Karpas-422 (cell line): ENCODE data around the gene ATP6V0D1. TPM values are rescaled to one million over a fixed set of nuclear protein-coding genes. Genes with fewer than 3 reads are reported as not detected.
A peak's percentile ranks its signal among the peaks of the same experiment; 100 is the strongest.

Experiments used
- DNase-seq: peaks from one replicate; pipeline ENCODE4 v3.0.0-alpha.2; 2015
- H2AFZ ChIP-seq: fragments of 200-600 bp; sonication (generic); 2 replicates; pipeline ENCODE4 v1.6.1; 2014; ENCODE audit warnings: antibody characterized with exemption, low read length, mixed read lengths
- H3K27ac ChIP-seq: fragments of 200-600 bp; sonication (generic); 2 replicates; pipeline ENCODE4 v1.5.1; 2014; ENCODE audit warnings: mild to moderate bottlenecking, low read length, moderate library complexity
- H3K27me3 ChIP-seq: fragments of 200-600 bp; sonication (generic); 2 replicates; pipeline ENCODE4 v1.6.1; 2014; ENCODE audit warnings: low read length, mixed read lengths
- H3K36me3 ChIP-seq: fragments of 200-600 bp; sonication (generic); 2 replicates; pipeline ENCODE4 v1.6.1; 2014; ENCODE audit warnings: low read length, mixed read lengths; ENCODE audit not compliant: insufficient read depth
- H3K4me1 ChIP-seq: fragments of 200-600 bp; sonication (generic); 2 replicates; pipeline ENCODE4 v1.6.1; 2014; ENCODE audit warnings: mild to moderate bottlenecking, low read length, mixed read lengths
- H3K4me2 ChIP-seq: fragments of 200-600 bp; sonication (generic); 2 replicates; pipeline ENCODE4 v1.6.1; 2014; ENCODE audit warnings: low read length, low read depth, mild to moderate bottlenecking; ENCODE audit not compliant: poor library complexity, severe bottlenecking
- H3K4me3 ChIP-seq: fragments of 200-600 bp; sonication (generic); 2 replicates; pipeline ENCODE4 v1.5.1; 2014; ENCODE audit warnings: mild to moderate bottlenecking, antibody characterized with exemption, low read length, mixed read lengths
- H3K79me2 ChIP-seq: fragments of 200-600 bp; sonication (generic); 2 replicates; pipeline ENCODE4 v1.6.1; 2014; ENCODE audit warnings: mild to moderate bottlenecking, low read length, mixed read lengths
- H3K9ac ChIP-seq: fragments of 200-600 bp; sonication (generic); 2 replicates; pipeline ENCODE4 v1.6.0; 2014; ENCODE audit warnings: low read length
- H3K9me2 ChIP-seq: fragments of 200-600 bp; sonication (generic), shearing (Covaris generic); replicated peaks from 2 replicates; pipeline ENCODE4 v1.6.0; 2014; ENCODE audit warnings: mild to moderate bottlenecking, low read length, moderate library complexity; ENCODE audit not compliant: insufficient read depth
- H3K9me3 ChIP-seq: fragments of 300-700, 200-600 bp; sonication (generic); 2 replicates; pipeline ENCODE4 v1.6.1; 2014; ENCODE audit warnings: low read length, mixed read lengths
- H4K20me1 ChIP-seq: fragments of 200-600 bp; sonication (generic); 2 replicates; pipeline ENCODE4 v1.6.1; 2014; ENCODE audit warnings: mild to moderate bottlenecking, antibody characterized with exemption, low read length, low read depth; ENCODE audit not compliant: insufficient read depth
- total RNA-seq: library from RNA; depleted of rRNA; stranded (reverse); fragments of >200 nt; shearing (Covaris generic); gene quantifications from 2 replicates; pipeline ENCODE4 v1.2.3, GENCODE V29; 2014; ENCODE audit warnings: low replicate concordance

ATP6V0D1 gene
- total RNA-seq, 1 experiment from 2014 or later = 83.4 TPM

DNA sequence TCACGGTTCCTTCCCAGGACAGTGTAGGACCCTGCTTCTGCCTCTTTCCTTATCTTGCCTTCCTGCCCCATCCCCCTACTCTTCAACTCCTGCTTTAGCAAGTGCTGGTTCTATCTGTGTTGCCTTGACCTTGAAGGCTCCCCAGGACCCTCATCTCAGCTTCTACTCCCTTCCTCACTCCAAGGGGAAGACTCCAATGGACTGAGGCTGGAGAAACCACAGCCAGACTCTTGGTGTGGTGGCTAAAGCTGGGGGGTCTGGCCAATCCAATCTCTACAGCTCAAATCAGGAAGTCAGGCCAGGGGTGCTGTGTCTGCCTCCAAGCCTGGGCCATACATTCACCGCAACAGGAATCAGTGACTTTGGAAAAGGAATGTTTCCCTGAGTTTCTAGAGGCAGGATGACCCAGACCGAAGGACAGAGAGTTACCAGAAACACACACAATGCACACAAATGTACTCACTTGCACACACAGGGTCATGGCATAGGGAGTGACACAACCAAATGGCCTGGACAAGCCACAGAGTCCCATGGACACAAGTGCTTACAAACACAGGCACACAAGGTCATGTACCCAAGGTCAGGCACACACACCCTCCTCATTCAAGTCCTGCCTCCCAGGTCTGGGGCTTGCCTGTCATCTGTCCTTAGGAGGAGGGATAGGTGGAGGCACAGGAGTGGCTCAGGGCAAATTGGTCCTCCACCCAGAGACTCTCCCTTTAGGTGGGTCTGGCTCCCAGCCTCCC is 51.7 kb downstream of the ATP6V0D1 start:
- Histone ChIP-seq H3K27me3 (no peaks in the 10 kb centered on the region), H3K36me3 (no peaks in the 10 kb centered on the region), H3K9me3 (no peaks in the 10 kb centered on the region), H3K79me2 (no peaks in the 10 kb centered on the region), H3K4me1 (peaks cover 20% of the 10 kb centered on the region), H2AFZ (no peak overlapping the region), H3K9ac (no peak overlapping the region), H3K4me3 (no peak overlapping the region), H3K9me2 (no peaks in the 10 kb centered on the region), H3K27ac (no peak overlapping the region), H3K4me2 (no peak overlapping the region), H4K20me1 (0 out of 2 replicates have a peak, but pooled peaks cover 4% of the 10 kb centered on the region)
- no peak for DNase-seq

DNA sequence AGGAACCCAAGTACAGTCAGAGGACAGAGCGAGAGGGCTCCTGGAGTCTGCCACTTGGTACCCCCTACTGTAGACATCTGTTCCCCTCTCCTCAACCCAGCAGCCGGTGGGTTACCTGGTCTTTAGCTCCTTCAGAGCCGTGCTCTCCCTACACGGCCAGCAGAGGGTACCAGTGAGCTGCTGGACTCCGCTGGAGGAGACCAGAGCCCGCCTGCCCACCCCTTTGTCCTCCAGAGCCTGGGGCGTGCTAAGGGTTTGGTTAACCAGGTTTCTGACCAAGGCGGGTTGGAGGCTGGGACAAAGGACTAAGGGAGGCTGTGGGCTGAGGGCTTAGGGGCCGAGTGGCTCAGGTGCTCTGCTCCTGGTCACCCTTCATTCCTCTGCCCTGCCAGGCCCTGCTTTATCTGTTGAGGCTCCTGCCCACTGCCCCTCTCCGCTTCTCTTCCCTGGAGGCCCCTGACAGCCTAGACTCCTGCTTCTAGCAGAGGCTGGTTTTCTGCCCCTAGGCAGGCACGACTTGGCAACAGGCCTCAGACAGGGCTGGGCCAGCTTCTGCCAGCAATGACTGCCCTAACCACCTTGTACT is 52.7 kb downstream of the ATP6V0D1 start:
- Histone ChIP-seq H4K20me1 (0 out of 2 replicates have a peak, but pooled peaks cover 4% of the 10 kb centered on the region), H3K27ac (no peak overlapping the region), H3K4me2 (no peak overlapping the region), H3K79me2 (no peaks in the 10 kb centered on the region), H3K9me2 (no peaks in the 10 kb centered on the region), H3K36me3 (no peaks in the 10 kb centered on the region), H3K27me3 (no peaks in the 10 kb centered on the region), H2AFZ (no peak overlapping the region), H3K4me3 (no peak overlapping the region), H3K4me1 (peaks cover 24% of the 10 kb centered on the region), H3K9ac (no peak overlapping the region), H3K9me3 (no peaks in the 10 kb centered on the region)
- peak; percentile 87 for DNase-seq

DNA sequence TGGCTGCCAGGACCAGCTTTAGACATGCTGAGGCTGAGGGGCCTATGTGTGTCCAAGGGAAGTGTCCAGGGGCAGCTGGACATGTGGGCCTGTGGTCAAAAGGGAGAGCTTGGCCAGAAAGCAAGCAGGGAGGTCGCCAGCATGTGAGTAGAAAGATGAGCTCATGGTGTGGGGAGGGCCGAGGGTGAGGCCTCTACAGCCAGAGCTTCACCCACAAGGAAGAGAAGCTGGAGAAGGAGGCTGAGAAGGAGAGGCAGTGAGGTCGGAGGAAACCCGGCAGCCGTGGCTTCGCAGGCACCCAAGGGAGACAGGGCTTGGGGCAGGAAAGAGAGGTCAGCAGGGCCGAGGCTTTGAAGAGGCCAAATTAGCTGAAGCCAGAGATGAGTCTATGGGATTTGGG is 54.0 kb downstream of the ATP6V0D1 start:
- Histone ChIP-seq H3K36me3 (no peaks in the 10 kb centered on the region), H3K79me2 (no peaks in the 10 kb centered on the region), H3K27me3 (no peaks in the 10 kb centered on the region)

DNA sequence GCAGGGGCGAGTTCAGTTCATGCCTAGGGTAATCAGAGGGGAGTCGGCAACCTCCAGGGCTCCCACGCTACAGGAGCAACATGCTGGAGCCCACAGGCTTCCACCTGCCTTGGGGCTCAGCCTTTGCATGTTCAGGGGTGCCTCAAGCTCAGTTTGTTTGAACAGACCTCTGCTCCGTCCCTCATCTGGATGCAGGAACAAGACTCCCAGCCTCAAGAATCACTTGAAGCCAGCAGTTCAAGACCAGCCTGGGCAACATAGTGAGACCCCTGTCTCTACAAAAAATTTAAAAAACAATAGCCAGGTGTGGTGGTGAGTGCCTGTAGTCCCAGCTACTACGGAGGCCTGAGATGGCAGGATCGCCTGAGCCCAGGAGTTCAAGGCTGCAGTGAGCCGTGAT is 54.9 kb downstream of the ATP6V0D1 start:
- peaks cover 24% of the 10 kb centered on the region for H3K4me1 ChIP-seq
- no peaks in the 10 kb centered on the region for H3K36me3 ChIP-seq
- no peak overlapping the region for H3K9ac ChIP-seq
- no peak overlapping the region for H3K4me3 ChIP-seq
- no peaks in the 10 kb centered on the region for H3K9me3 ChIP-seq
- no peaks in the 10 kb centered on the region for H3K9me2 ChIP-seq
- no peaks in the 10 kb centered on the region for H4K20me1 ChIP-seq
- H2AFZ ChIP-seq = no peak overlapping the region
- no peaks in the 10 kb centered on the region for H3K27me3 ChIP-seq
- no peak for DNase-seq
- H3K79me2 ChIP-seq = no peaks in the 10 kb centered on the region
- no peak overlapping the region for H3K27ac ChIP-seq
- H3K4me2 ChIP-seq = no peak overlapping the region

More for the DNA sequence above, 54.0 kb downstream of the ATP6V0D1 start:
- DNase-seq = no peak
- H3K4me2 ChIP-seq = no peak overlapping the region
- no peak overlapping the region for H3K9ac ChIP-seq
- peaks cover 24% of the 10 kb centered on the region for H3K4me1 ChIP-seq
- H3K9me2 ChIP-seq = no peaks in the 10 kb centered on the region
- H4K20me1 ChIP-seq = 0 out of 2 replicates have a peak, but pooled peaks cover 4% of the 10 kb centered on the region
- no peak overlapping the region for H3K4me3 ChIP-seq
- H3K9me3 ChIP-seq = no peaks in the 10 kb centered on the region
- no peak overlapping the region for H2AFZ ChIP-seq
- H3K27ac ChIP-seq = no peak overlapping the region

DNA sequence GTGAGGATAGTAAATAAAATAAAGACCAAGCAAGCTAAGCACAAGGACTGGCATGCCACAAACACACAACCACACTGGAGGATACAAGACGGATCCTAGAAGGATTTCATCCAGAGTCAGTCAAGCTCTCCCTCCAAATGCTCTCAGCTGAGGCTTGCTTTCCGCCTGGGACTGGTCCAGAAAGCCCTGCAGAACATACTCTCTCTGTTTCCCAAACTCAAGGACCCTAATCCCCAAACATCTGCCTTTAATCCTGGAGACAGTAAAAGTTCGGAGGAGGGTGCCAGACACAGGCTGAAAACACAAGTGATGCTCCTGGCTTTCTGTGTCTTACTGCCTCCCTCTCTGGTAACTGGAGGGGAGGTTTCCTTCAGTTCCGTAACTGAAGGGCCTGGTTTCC is 55.4 kb downstream of the ATP6V0D1 start:
- Histone ChIP-seq H3K79me2 (no peaks in the 10 kb centered on the region), H3K4me1 (peaks cover 22% of the 10 kb centered on the region), H3K27ac (no peak overlapping the region), H3K4me3 (no peak overlapping the region), H3K4me2 (peak overlapping the region; percentile 73), H3K9me2 (no peaks in the 10 kb centered on the region), H3K27me3 (no peaks in the 10 kb centered on the region), H2AFZ (no peak overlapping the region), H3K36me3 (no peaks in the 10 kb centered on the region), H4K20me1 (no peaks in the 10 kb centered on the region), H3K9ac (no peak overlapping the region), H3K9me3 (no peaks in the 10 kb centered on the region)
- no peak for DNase-seq

DNA sequence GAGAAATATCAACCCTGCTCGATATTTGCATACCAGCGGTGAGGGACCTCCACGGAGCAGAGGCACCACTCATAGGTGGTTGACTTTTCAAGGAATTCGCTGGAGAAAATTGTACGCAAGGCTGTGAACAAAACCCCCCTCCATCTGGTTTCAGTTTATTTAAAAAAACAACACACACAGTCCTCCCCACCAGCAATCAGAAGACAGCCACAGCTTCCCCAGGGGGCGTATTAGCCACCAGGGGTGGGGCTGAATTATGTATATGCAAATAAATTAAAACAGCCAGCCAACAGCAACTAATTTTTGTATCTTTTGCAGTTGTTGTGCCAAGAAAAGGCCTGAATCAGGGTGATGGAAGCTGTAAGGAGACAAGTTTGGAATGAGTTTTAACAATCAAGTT is 55.9 kb downstream of the ATP6V0D1 start:
- Histone ChIP-seq H3K9me3 (no peaks in the 10 kb centered on the region), H3K79me2 (no peaks in the 10 kb centered on the region), H3K27ac (no peak overlapping the region), H3K27me3 (no peaks in the 10 kb centered on the region), H3K36me3 (no peaks in the 10 kb centered on the region), H3K4me1 (peaks cover 17% of the 10 kb centered on the region), H3K9ac (no peak overlapping the region), H3K4me2 (peak overlapping the region; percentile 73), H3K9me2 (no peaks in the 10 kb centered on the region), H4K20me1 (no peaks in the 10 kb centered on the region), H3K4me3 (peak overlapping the region; percentile 58), H2AFZ (peak overlapping the region; percentile 66; the same call in 1 of the 2 replicates)
- DNase-seq = peak; percentile 54

DNA sequence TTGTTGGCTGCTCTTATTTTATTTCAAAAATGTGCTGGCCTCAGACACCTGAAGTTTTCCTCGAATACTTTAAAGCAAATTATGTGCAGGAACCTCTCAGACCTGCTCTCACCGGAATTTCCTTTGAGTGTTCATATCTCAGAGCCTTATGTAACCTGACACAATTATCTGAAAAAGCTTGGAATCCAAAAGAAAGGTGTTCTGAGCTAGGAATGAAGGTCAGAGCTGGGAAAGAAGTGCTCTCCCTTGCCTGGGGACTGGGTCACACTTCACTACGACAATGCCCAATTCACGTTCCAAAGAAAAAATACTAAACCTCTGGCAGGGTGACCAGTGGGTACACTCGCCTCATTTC is 56.7 kb downstream of the ATP6V0D1 start:
- H2AFZ ChIP-seq = no peak overlapping the region
- no peaks in the 10 kb centered on the region for H3K27me3 ChIP-seq
- DNase-seq = no peak
- no peaks in the 10 kb centered on the region for H3K79me2 ChIP-seq
- H3K9ac ChIP-seq = no peak overlapping the region
- H3K9me3 ChIP-seq = no peaks in the 10 kb centered on the region
- no peak overlapping the region for H3K27ac ChIP-seq
- no peaks in the 10 kb centered on the region for H4K20me1 ChIP-seq
- no peak overlapping the region for H3K4me2 ChIP-seq
- no peaks in the 10 kb centered on the region for H3K9me2 ChIP-seq
- H3K36me3 ChIP-seq = no peaks in the 10 kb centered on the region
- H3K4me1 ChIP-seq = peaks cover 17% of the 10 kb centered on the region
- H3K4me3 ChIP-seq = no peak overlapping the region

DNA sequence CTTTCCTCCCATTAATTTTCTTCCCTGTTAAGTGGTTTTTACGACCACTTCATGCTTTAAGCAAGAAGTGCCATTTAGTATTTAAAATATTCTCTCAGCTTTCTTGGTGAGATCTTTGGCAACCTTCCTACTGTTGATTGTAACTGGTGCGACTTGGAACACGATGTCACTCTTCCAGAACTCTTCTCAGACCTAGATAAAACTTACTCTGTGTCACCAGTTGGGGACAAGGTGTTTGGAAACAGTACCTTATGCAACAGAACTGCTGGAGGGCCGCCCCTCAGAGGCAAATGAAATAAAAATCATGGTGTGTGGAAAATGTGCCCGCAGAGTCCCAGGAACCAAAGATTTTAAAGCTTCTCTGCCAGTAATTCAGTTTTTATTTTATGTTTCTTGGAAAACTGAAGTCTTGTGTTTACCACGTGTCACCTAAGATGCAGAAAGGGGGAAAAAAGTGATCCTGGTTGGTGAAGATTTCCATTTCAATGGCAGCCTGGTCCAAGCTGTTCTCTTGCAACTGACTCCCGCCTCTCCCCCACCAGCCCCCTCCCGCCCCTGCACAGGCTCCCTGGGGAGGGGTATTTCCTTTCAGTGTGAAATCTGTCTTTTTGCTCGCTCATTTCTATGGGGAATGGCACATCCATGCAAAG is 57.2 kb downstream of the ATP6V0D1 start:
- no peak overlapping the region for H3K4me2 ChIP-seq
- H3K36me3 ChIP-seq = no peaks in the 10 kb centered on the region
- H3K27me3 ChIP-seq = no peaks in the 10 kb centered on the region
- H3K79me2 ChIP-seq = no peaks in the 10 kb centered on the region
- no peaks in the 10 kb centered on the region for H3K9me3 ChIP-seq
- no peaks in the 10 kb centered on the region for H3K9me2 ChIP-seq
- H2AFZ ChIP-seq = no peak overlapping the region
- H4K20me1 ChIP-seq = no peaks in the 10 kb centered on the region
- no peak overlapping the region for H3K9ac ChIP-seq
- H3K4me3 ChIP-seq = no peak overlapping the region
- no peak overlapping the region for H3K27ac ChIP-seq
- peaks cover 17% of the 10 kb centered on the region for H3K4me1 ChIP-seq
- no peak for DNase-seq
